AG08396 (cell line): ENCODE measurements around the gene RIN3.

Experiments used
- DNase-seq: peaks from one replicate; pipeline ENCODE4 v3.0.0; 2012; ENCODE audit warnings: low spot score, mixed read lengths

The RIN3 gene

GRCh38 chr14:92651106-92651757 lies 137.7 kb downstream of the RIN3 start:
- DNase-seq = no peak

GRCh38 chr14:92651758-92652406 lies 138.3 kb downstream of the RIN3 start:
- no peak for DNase-seq

- no peak for DNase-seq
Observed at GRCh38 chr14:92652413-92653151, 139.0 kb downstream of the RIN3 start.

- no peak for DNase-seq
Observed at GRCh38 chr14:92653162-92653651, 139.6 kb downstream of the RIN3 start.

GRCh38 chr14:92654239-92654901 lies 140.8 kb downstream of the RIN3 start:
- no peak for DNase-seq

GRCh38 chr14:92655419-92656201 lies 142.0 kb downstream of the RIN3 start:
- no peak for DNase-seq

GRCh38 chr14:92656306-92657081 lies 142.9 kb downstream of the RIN3 start:
- DNase-seq = no peak

DNA sequence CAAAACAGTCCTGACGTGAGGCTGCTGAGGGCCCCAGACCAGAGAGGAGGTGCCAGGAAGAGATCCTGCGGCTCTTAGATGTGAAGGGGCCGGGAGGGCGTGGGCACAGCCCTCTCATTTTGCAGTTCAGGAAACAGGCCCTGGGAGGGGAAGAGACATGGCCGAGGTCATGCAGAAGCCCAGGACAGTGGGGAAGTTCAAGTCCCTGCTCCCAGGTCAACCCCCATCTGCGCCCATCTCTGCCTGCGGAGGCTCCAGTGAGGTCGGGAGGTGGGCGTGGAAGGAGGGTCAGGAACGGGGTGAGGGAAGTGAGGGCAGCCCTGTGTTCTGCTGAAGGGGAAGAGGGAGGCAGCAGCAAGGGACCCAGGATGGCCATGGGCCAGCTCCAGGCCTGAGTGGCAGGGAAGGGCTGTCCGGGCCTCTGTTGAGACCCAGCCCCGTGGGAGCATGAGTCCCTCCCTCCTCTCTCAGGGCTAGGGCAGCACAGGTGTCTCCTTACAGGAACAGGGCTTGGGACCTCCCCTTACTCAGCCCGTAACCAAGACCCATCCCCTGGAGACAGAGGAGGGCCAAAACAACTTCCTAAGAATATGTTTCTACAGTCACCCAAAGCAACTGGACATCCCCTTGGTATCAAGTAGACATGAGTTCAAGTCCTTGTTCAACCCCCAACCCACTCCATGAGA lies 144.0 kb downstream of the RIN3 start:
- no peak for DNase-seq

DNA sequence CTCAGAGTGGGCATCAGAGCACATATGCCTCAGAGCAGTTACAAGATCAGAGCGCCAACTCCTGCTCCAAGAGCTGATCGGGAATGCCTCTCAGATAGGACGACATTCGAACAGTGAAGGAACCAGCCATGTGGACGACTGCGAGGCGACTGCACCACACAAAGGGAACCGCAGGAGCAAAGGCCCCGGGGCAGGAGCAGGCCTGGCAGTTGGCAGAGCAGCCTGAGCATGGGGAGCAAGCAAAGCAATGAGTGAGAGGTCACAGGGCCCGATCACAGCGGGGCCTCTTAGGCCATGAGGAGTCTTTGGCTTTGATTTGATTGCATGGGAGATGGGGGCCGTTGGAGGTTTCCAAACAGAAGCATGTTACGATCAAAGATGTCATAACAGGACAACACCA lies 144.6 kb downstream of the RIN3 start:
- no peak for DNase-seq

DNA sequence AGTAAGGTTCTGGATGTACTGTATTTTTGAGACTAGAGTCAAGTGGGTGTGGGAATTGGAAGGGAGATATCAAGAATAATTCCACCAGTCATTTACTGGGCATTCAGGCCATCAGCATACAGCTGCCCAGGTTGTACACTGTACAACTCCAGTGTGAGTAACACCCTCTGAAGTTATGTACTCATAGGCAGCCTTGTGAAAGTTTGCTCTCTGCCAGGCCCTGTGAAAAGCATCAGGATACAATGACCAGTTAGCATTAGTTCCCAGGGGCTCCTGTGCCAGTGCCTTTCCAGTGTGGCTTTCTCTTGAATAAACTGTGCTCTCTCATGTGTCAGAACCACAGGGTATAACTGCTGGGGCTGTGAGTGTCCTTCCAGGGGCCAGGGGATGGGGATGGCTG lies 145.1 kb downstream of the RIN3 start:
- DNase-seq = no peak

DNA sequence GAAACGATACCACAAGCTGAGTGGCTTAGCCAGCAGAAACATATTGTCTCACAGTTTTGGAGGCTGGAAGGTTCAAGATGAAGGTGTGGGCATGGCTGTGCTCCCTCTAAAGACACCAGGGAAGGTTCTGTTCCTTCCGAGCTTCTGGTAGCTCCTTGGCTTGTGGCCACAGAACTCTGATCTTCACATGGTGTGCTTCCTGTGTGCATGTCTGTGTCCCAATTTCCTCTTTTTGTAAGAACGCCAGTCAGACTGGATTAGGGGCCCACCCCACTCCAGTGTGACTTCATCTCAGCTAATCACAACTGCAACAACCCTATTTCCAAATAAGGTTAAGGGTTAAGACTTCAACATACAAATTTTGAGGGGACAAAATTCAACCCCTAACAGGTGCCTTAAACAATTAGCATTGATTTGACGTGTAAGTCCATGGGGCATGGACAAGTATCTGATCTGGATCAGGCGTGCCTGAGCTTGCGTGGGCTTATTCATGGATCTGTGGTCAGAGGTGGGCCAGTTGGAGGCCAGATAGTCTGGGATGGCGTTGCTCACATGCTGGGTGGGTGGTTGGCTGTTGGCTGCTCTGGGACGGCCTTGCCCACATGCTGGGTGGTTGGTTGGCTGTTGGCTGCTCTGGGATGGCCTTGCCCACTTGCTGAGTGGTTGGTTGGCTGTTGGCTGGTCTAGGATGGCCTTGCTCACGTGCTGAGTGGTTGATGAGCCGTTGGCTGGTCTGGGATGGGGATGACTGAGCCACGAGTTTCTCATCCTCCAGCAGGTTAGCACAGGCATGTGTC lies 146.4 kb downstream of the RIN3 start:
- no peak for DNase-seq

DNA sequence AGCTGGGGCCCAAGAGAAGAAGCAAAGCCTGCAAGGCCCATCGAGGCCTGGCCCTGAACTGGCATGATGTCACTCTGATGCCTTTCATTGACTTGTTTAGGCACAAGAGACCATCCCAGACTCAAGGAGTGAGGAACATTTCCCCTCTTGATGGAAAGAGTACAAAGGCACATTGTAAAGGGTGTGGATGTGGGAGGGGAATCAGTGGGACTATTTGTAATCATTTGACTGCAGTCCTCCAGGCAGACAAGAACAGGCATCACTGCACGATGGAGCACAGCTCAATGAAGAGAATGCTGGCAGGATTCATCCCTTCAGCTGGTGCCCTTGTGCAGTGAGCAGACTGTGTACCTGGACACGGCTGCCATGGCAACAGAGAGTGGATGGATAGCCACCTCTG lies 147.0 kb downstream of the RIN3 start:
- DNase-seq = no peak

DNA sequence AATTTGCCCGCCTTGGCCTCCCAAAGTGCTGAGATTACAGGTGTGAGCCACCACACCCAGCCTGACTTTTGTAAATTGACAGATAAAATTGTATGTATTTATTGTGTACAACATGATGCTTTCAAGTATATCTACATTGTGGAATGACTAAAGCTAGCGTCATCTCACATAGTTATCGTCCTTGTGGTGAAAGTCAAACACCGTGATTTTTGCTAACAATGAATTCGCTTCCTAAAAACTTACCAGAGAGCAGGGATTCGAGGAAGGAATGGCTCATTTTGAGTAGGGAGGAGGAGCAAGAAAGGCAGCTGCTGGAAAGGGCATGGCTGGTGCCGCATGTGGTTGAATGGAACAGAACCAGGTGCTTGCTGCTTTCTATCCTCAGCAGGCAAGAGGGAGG lies 149.5 kb downstream of the RIN3 start:
- DNase-seq = no peak

DNA sequence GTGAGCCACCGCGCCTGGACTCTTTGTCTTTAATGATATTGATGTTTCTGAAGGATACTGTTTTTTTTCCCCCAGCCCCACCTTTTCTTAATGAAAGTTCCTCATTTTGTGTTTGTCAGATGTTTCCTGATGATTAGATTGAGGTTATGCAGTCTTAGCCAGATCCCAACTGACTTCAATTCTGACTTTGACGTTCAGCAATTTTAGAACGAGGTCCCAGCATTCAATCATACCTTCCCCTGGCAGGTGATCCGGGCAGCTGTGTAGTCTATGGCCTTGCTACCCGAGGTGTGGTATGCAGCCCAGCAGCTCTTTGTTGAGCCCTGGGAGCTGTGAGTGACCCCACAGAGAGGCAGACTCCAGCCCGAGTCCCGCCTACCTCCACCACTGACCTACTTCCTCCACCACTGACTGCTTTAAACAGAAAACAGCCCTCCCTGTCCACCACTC lies 152.1 kb downstream of the RIN3 start:
- DNase-seq = no peak

GRCh38 chr14:92666251-92666650 lies 152.7 kb downstream of the RIN3 start:
- no peak for DNase-seq

- DNase-seq = no peak
Observed at GRCh38 chr14:92668276-92668973, 154.8 kb downstream of the RIN3 start.

DNA sequence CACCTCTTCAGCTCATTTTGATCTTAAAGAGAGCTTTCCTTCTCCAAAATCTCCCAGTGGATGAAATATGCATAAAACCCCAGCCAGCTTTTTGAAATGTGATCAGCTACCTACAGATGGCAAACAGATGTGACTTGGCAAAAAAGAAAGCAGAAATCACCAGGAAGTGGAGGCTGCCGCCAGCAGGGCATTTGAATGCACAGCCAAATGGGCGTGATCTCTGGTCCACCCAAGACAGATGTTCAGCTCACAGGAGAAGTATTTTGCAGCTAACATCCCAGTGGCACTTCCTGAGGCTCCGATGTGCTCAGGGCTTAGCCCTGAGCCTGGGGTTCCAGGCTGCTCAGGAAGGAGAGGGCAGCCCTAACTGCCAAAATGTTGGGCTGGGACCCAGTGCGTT lies 156.6 kb downstream of the RIN3 start:
- peak; percentile 86 for DNase-seq

DNA sequence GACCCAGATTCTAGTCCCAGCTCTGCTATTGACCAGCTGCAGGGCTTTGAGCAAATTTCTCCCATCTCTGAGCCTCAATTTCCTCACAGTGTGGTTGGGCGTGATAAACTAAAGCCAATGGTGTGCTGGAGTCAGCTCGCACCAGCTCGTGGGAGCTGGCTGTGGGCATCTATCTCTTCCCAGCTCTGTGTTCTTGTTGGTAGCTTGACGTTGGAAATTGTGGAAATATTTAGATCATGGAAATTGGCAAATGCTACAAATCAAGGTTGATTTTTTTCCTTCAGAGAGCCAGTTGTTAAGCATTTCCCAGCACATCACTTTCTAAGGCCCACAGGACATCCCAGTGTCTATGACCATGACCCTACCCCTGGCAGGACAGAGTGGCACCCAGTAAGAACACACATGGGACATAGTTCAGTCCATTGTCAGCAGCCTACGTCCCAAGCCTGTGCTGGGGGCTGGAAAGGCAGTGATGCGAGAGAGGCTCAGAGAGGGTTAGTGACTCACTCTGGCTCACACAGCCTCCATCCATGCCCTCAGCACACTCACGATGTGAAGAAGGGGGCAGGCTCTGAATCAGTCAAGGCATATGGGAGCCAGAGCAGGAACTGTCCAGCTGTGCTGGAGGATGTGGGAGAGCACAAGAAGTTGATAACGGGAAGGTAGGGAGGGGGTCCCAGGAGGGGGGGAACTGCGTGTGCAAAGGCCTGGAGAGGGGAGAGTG lies 157.2 kb downstream of the RIN3 start:
- no peak for DNase-seq
